Lower leg skin (tissue), 3 donors: ENCODE results near the gene SRP54.

Source experiments
- POLR2A ChIP-seq, 2 donors: fragments of 450-650 bp; IDR thresholded peaks; one replicate each; pipeline ENCODE4 v1.6.1; 2016 to 2017; ENCODE audit warnings: antibody characterized with exemption in 2 of 2, mild to moderate bottlenecking in 1 of 2, moderate library complexity in 1 of 2
- TF ChIP-seq, protein P1 (sequence below), 3 donors: fragments of 450-650 bp; IDR thresholded peaks; one replicate each; pipeline ENCODE4 v1.5.1; 2016; ENCODE audit warnings: antibody characterized with exemption in 3 of 3, mild to moderate bottlenecking in 3 of 3, moderate library complexity in 2 of 3

DNA sequence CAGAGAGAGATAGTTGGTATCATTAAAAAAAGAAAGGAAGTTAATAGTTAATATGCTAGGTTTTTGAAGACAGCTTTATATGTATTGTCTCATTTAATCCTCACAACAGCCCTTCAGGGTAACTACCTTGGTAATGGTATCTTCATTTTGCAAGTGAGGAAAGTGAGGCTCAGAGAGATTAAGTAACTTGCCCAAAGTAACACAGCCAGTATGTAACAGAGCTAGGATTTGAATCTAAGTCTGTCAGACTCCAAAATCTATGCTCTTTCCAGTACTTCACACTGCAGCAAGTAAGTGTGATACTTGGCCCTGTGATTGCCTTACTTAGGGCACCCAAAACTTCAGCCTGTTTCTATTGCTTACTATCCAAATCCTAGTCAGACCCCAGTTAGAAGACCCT lies 7.0 kb downstream of the SRP54 start:
- TF ChIP-seq POLR2A (IDR thresholded peaks at IDR 0.05): no peak
- TF ChIP-seq, protein P1, sequence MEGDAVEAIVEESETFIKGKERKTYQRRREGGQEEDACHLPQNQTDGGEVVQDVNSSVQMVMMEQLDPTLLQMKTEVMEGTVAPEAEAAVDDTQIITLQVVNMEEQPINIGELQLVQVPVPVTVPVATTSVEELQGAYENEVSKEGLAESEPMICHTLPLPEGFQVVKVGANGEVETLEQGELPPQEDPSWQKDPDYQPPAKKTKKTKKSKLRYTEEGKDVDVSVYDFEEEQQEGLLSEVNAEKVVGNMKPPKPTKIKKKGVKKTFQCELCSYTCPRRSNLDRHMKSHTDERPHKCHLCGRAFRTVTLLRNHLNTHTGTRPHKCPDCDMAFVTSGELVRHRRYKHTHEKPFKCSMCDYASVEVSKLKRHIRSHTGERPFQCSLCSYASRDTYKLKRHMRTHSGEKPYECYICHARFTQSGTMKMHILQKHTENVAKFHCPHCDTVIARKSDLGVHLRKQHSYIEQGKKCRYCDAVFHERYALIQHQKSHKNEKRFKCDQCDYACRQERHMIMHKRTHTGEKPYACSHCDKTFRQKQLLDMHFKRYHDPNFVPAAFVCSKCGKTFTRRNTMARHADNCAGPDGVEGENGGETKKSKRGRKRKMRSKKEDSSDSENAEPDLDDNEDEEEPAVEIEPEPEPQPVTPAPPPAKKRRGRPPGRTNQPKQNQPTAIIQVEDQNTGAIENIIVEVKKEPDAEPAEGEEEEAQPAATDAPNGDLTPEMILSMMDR (IDR thresholded peaks at IDR 0.05): no peak
